Measurements from ENCODE around the gene FAM222B.
"Not testable (repeated sequence)": the region's sequence is repeated elsewhere in the genome, so short reads cannot be mapped to it uniquely, and the experiment has no call there.

Gene FAM222B

DNA sequence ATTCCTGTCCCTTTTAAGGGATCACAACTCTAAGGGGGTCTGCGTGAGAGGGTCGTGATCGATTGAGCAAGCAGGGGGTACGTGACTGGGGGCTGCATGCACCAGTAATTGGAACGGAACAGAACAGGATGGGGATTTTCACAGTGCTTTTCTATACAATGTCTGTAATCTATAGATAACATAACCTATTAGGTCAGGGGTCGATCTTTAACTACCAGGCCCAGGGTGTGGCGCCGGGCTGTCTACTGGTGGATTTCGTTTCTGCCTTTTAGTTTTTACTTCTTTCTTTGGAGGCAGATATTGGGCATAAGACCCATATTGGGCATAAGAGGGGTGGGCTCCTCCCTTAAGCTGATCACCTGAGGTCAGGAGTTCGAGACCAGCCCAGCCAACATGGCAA, 6.0 kb downstream of the FAM222B start:
- not testable (repeated sequence) for DNase-seq

DNA sequence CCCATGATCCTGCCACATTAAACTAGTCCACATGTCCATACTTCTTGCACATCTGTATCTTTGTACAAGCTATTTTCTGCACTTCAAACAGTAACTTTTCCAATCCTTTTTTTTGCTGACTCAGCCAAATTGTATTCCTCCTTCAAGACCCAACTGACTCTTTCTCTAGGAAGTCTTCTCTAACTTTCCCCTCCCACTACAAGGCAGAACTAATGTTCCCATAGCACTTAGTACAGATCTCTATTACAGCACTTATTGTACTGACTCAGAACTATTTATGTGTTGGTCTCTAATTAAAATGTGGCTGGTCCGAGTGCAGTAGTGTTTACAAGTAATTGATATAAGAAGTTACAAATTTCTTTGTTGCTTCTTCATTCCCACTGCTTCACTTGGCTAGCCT, 8.2 kb downstream of the FAM222B start:
- DNase-seq = no peak

DNA sequence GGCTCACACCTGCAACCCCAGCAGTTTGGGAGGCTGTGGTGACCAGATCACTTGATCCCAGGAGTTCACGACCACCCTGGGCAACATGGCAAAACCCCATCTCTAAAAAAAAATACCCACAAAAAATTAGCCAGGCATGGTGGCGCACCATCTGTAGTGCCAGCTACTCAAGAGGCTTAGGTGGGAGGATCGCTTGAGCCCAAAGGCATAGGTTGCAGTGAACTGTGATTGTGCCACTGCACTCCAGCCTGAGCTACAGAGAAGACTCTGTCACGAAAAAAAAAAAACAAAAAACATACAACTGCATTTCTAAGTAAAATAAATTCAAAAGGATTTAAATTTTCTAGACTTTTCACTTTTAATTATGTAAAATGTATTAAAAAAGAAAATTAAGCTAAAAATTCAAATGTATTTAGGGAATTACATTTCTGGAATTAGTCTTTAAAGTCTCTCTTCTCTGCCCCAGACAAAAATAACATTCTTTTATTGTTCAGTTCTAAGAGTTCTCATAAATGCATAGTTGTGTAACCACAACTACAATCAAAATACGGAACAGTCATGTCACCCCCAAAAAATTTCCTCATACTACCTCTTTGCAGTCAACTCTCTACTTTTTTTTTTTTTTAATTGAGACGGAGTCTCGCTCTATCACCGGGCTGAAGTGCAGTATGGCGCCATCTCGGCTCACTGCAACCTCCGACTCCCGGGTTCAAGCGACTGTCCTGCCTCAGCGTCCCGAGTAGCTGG, 14.1 kb downstream of the FAM222B start:
- DNase-seq = no peak

DNA sequence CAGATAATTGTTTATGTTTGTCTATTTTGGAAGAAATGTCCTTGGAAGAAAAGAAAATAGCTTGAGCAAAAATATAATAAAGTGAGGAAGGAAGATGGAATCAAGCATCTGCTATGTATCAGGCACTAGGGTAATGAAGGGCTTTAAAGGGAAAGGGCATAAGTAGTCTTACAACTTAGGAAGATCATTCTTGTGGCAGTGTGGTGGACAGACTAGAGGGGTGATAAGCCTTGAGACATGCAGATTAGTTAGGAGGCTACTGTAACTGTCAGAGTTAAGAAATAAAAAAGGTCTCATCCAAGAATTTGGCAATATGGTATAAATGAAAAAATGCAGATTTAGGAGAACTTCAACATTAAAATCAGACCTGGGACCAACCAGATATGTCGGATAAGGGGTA, 14.9 kb downstream of the FAM222B start:
- DNase-seq = no peak

DNA sequence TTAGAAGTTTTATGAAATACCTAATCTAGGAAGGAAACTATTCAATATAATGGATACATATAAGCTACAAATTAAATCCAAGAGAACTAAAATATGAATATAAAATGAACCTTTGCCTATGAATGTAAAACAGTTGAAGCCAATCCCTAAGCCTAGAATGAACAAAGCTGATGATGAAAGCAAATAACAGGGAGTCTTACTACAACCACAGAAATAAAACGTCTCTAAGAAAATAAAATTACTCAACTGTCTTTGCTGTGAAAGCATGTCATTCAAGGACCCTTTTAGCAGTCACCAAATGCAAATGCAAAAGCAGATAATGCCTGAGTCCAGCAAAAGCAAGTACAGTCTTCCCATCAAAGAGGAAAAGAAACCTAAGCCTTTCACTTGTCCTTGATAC, 23.0 kb downstream of the FAM222B start:
- no peak for DNase-seq

GRCh38 chr17:28818819-28819221, 23.8 kb downstream of the FAM222B start:
- DNase-seq = no peak

- no peak for DNase-seq
These were observed 26.1 kb downstream of the FAM222B start for GRCh38 chr17:28816540-28816939.

GRCh38 chr17:28812748-28813377, 29.7 kb downstream of the FAM222B start:
- peak; percentile 87 for DNase-seq

DNA sequence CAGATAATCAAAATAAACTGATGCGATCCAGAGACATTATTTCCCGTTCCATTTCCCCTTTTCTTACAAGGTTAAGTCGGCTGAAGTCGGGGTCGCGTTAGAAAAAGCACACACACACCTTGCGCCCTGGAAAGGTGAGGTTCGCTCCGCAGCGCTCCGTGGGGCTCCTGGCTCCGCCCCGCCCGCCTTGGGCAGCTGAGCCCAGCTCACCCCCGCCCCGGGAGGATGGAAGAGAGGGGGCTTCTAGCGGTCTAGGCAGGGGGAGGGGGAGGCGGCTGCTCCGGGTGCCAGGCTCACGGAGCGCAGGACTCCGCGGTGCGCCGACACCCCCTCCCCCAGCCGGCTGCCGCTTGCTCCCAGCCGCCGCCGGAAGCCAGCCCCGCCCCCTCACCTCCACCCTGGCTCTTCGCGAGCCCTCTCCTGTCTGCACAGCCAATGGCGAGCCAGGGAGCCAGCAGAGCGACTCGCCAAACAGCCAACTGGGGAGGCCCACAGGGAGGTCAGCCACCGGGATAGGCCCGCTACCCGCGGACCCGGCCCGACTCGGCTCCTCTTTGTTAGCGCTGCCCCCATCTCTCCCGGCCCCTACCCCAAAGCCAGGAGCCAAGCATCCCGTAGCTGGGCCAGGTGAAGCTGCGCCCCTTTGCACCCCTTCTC, 30.4 kb downstream of the FAM222B start:
- peak; percentile 95 for DNase-seq

- DNase-seq = peak; percentile 49
These were observed 30.9 kb downstream of the FAM222B start for GRCh38 chr17:28811651-28812090.

DNA sequence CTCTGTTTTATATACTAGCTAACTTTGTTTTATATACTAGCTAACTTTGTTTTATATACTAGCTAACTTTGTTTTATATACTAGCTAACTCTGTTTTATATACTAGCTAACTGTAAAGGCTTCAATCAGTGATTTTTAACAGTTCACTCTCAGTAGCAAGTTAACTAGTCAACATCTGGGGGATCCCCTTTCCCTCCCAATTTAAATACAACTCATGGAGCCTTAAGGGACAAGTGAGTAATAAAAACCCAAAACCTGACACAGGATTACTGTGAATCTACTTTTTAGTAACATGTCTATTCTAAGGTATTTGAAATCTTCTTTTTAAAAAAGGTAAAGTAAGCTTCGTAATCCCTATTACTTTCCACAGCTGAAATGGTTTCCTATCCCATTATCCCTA, 32.2 kb downstream of the FAM222B start:
- DNase-seq = no peak

GRCh38 chr17:28807925-28808634, 34.5 kb downstream of the FAM222B start:
- DNase-seq = peak; percentile 49

DNA sequence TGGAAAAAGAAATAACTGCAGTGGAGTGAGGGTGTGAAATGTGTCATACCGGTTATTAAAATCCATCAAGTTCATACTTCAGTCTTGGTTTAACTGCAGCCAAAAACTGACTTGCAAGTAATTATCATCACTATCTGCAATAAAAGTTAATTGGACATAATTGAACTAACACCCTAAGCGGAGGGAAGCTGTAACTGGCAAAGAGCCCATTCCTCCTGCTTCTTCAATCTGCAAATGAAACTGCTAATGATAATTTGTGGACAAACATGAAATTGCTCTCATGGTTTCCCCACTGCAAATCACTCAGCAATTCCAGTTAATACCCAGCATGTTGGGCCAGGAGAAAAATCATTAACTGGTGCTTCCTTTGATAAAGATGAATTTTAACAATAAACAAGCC, 46.5 kb downstream of the FAM222B start:
- DNase-seq = peak; percentile 61

DNA sequence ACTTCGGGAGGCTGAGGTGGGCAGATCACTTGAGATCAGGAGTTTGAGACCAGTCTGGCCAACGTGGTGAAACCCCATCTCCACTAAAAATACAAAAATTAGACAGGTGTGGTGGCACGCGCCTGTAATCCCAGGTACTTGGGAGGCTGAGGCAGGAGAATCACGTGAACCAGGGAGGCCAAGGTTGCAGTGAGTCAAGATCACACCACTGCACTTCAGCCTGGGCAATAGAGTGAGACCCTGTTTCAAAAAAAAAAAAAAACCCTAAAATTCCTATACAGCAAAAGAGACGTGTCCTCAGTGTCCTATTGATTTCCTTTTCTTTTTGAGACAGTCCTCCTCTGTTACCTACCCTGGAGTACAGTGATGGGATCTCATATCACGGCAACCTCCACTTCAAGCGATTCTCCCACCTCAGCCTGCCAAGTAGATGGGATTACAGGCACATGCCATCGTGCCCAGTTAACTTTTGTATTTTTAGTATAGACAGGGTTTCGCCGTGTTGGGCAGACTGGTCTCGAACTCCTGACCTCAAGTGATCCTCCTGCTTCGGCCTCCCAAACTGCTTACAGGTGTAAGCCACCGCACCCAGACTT, 47.6 kb downstream of the FAM222B start:
- DNase-seq = not testable (repeated sequence)

DNA sequence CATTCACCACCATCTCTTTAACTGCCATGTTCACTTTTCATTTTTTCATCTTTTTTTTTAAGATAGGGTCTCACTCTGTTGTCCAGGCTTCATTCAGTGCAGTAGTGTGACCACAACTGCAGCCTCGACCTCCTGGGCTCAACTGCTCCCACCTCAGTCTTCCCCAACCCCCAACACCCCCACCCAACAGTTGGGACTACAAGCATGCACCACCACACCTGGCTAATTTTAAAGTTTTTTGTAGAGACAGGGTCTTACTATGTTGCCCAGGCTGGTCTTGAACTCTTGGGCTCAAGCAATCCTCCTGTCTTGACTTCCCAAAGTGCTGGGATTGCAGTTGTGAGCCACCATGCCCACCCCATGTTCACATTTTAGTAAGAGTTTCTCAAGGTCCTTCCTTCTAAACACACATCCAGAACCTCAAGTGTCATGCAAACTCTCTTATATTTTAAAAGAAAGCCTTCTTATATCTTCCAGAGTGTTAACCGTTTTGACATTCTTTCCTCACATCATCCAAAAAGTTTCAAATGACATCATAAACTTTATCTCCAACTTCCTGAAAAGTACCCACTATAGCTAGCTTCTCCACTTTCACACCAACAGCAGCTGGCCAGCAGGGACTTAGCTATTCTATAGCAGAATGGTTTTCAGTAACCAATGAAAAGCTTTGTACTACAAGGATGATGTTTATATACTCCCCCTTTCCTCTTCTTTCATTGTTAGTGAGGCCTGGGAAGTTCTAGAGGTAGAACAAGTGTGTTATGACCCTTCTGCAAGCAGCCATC, 49.5 kb downstream of the FAM222B start:
- no peak for DNase-seq

- no peak for DNase-seq
These were observed 54.5 kb downstream of the FAM222B start for GRCh38 chr17:28788100-28788499.

- no peak for DNase-seq
These were observed 59.4 kb downstream of the FAM222B start for GRCh38 chr17:28783161-28783560.

- DNase-seq = not testable (repeated sequence)
These were observed 63.0 kb downstream of the FAM222B start for GRCh38 chr17:28779601-28780000.

GRCh38 chr17:28777178-28777577, 65.4 kb downstream of the FAM222B start:
- DNase-seq = no peak

DNA sequence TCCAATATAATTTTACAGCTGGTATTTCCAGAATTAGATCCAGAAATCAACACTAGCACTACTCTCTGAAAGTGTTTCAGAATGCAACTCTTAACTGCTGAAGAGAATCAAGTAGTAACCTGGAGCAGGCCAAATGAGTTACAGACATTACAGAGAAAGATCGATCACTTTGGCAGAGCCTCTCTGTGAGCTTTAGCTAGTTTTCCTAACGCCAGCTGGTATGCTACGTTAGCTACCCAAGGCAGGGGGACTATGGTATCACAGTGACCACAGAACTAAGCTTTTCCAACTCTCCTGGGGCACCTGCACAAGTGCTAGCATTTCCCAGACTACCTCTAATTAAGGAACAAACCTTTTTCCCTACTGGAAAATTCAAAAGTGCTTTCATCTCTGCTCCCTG, 68.4 kb downstream of the FAM222B start:
- DNase-seq = no peak

DNA sequence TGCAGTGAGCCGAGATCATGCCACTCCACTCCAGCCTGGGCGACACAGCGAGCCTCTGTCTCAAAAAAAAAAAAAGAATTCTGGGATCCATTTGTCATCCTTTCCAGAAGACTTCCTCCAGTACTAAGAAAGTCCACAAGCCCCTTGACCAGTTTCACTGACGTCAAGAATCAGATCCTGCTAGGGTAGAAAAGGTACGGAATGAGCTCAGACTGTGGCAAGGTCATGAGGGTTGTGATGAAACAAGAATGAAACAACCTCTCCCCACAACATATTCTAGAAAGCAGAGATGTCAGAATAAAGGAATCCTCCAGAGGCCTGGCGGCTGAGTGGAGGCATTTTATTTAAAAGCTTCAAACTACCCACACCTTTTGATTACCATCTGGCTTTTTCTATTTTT, 68.9 kb downstream of the FAM222B start:
- DNase-seq = no peak

DNA sequence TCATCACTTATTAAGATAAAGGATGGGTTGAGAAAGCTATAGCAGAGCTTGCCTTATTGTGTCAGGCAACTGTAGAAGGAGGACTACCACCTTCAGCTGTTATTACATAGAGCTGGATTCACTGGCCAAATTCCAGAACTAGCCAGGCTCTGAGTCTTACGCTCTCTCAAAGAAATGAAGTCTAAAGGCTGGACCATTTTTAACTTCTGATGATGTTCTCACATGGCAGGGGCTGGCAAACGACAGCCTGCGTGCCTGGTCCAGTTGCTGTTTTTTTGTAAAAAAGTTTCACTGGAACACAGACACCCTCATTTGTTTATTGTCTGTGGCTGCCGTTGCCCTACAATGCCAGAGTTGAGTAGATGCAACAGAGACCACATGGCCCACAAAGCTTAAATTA, 77.6 kb downstream of the FAM222B start:
- DNase-seq = no peak
